GM19351 (cell line): ENCODE measurements around the gene ENGASE.
A peak's percentile ranks its signal among the peaks of the same experiment; 100 is the strongest.
"Not testable (repeated sequence)": the region's sequence is repeated elsewhere in the genome, so short reads cannot be mapped to it uniquely, and the experiment has no call there.

Source experiments
- ATAC-seq: cut with Tn5 transposase; IDR thresholded peaks from one replicate; pipeline ENCODE4 v1.9.1; 2021; ENCODE audit warnings: mild to moderate bottlenecking, moderate library complexity; ENCODE audit not compliant: unreplicated experiment

ENGASE gene, protein sequence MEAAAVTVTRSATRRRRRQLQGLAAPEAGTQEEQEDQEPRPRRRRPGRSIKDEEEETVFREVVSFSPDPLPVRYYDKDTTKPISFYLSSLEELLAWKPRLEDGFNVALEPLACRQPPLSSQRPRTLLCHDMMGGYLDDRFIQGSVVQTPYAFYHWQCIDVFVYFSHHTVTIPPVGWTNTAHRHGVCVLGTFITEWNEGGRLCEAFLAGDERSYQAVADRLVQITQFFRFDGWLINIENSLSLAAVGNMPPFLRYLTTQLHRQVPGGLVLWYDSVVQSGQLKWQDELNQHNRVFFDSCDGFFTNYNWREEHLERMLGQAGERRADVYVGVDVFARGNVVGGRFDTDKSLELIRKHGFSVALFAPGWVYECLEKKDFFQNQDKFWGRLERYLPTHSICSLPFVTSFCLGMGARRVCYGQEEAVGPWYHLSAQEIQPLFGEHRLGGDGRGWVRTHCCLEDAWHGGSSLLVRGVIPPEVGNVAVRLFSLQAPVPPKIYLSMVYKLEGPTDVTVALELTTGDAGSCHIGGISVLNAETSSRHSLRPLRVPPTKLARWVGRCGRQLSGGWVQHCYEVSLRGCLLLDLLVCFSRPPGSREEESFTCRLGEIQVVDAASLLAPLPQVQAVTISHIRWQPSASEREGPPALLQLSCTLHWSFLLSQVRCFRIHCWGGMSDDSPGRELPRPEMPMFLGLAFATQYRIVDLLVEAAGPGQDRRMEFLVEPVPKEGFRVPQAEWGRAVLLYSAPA

DNA sequence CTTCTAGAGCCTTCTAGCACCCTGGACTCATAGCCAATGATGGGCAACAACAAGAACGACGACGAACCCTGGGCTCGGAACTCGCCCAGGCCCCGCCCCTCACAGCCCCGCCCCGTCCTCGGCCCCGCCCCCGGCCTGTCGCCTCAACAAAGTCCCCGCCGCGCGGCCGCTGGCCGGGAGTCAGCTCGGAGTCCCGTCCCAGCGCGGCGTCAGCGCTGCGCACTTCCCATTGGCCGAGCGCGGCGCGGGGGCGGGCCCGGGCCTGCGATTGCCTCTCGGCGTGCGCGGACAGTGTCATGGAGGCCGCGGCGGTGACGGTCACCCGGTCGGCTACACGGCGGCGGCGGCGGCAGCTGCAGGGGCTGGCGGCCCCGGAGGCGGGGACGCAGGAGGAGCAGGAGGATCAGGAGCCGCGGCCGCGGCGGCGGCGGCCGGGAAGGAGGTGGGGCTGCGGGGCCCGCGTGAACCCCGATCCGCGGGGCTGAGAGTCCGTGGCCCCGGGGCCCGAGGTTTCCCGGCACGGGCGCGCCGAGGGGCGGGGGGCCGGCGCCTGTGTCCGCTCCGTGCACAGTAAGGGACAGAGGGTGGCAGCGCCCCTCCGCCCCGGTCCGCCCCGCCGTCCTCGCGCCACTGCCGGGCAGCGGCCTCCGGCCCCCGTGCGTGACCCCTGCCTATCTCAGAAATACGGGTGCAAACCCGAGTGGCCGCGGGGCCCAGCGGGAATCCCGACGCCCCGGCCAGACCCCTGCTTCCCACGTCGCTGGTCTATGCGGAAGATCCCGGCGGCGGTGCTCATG is at the start of gene ENGASE:
TSS of gene ENGASE (plus strand) at position 176 of the 797 bp plus-strand sequence. CDS start at position 297, 121 bp downstream.
- ATAC-seq: peak; percentile 87

DNA sequence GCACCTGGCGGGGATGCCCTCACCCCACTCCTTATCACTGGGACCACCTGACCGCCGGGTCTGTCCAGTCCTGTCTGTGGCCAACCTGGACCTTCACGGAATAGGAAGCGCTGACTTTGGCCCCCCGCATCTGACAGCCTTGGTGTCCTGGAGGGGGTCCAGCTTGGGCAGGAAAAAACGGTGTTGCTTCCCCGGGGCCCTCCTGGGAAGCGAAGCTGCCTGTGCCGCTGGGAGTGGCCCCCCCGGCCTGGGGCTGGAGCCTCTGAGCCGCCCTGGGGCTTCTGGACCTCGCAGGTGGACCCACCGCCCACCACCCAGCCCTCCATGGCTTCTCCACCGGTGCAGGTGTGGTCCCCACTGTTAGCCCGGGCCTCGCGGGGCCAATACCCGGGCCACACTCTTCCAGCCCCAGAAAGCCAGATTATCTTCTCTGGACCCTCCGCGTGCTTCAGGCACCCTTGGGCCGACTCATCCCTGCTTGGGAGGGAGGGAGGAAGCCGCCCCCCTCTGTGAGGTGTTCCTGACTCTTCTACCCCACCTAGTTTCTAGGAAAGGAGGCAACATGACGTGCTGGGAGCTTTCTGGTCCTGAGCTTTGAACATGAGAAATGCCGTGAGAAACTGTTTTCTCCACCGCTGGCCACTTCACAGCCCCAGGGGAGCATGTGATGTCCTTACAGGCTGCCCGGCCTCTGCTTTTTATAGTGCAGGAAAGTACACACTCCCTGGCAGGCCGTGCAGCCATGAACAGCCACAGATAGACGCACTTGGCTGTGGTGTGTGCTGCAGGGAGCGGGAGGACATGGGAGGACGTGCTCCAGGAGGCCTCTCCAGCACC is 49.5 kb upstream of the ENGASE start:
- no peak for ATAC-seq

DNA sequence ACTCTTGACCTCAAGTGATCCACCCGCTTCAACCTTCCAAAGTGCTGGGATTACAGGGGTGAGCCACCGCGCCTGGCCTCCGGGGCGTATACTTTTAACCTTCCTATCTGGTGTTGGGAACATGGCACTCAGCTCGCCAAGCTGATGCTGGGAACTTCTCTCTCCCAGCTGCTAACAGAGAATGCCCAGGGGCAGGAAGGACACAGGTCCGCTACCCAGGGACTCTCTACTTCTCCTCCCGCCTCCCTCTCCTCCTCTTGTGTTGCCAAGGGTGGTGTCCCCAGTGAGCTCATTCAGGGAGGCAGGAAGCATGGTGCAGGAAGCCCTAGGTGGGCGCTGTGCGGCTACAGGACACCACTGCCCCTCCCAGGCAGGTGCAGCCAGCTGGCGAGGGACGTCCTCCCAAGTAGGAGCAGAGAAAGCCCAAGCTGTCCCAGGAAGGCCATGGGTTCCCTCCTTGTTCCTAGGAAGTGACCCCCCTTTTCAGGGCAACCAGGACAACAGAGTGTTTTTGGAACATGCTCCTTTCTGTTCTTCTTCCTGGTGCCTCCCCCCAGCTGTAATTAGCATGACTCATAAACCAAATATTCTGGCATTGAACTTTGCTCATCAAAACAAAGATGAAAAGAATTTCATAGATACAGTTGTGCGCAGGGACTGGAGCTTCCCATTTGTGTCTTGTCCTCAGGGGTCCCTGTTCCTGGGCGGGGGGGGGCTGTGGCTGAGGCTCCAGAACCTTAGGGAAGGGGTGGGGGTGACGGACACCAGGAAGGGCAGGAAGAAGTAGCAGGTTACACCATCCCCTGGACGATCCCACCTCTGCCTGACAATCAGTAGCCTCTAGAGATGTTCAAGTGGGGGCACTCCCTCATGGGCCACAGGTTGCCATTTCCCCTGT is 48.0 kb upstream of the ENGASE start:
- no peak for ATAC-seq

DNA sequence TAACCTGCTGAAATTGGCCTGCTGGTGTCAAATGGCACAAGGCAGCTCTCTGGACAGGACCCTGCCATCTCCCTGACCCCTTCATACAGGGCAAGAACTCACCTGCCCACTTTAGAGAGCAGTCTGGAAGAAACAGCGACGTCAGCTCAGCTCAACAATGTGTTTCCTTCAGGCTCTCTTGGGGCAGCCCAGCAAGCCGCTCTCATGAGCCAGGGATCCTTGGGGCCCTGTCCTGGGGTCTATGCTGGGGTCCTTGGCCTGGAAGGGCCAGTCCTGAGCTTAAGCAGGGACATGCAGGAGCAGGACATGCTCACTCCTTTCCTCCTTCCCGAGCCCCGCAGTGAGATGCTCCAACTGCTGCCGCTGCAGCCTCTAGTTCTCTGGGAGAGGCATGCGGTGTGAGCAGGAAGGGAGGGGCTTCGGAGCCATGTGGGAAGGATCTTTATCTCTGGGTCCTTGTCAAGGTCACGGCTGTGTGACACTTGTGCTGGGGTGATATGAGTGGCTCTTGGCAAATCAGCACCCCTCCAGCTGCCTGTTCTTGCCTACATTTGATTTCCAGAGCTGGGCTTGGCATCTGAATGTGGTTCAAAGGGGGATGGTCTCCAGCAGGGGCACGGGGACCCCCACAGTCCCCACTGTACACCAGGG is 47.2 kb upstream of the ENGASE start:
- no peak for ATAC-seq

DNA sequence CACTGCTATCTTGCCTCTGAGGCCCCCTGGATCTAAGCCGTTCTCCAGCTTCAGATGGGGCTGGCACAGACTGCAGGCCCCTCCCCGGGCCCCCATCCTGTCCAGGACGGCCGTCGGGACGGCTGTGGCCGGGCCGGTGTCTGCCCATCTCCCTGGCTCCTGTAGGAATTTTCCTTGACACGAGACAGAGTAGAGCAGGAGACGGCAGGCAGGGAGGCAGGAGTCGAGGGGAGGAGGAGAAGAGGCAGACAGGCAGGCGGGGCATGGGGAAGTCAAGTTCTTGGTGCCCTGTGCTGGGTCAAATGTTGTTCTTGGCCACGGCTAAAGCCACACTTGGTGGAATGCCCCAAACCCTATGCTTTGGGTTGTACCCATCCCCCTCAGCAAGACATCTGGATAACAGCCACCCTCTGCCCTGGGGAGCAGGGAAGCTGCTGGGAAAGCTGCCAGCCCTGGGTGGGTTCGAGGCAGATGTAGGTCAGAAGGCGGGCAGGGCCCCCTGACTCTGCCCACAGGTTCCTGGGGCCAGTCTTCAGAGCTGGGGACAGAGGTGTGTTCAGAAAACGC is 46.6 kb upstream of the ENGASE start:
- no peak for ATAC-seq

DNA sequence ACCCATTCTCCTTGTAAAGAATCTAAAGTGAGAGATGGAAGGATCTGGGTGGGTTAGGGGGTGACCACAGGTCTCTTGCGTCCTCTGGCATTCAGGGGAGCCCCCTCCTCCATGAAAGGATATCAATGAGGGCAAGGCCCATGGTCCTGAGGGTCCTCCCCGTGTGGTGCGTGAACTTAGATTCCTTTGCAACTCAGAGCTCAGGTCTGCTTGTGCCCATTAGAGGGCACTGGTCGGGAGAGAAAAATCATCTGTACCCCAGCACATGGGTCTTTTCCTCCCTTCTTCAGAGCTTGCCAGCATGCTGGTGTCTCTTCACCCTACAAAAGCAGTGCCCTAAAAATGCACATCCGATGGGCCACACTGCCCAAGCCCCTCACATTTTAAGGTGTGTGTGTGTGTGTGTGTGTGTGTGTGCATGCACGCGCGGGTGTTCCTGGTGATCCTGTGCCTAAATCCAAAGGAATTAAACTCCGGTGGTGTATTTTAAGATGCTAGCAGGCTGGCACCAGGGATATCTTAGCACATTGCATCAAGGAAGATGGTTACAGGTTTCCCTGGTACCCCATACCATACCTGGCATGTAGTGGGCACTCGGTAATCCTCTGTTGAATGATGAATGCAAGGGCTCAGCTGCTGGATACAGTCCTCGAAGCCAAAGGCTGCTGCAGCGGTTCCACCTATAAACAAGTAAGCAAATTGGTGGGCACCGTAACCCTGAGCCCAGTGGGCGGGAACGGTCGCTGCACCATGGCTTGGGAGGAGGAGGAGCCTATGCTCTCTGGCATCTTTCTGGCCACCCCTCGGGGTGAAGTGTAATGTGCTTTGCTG is 45.9 kb upstream of the ENGASE start:
- no peak for ATAC-seq

DNA sequence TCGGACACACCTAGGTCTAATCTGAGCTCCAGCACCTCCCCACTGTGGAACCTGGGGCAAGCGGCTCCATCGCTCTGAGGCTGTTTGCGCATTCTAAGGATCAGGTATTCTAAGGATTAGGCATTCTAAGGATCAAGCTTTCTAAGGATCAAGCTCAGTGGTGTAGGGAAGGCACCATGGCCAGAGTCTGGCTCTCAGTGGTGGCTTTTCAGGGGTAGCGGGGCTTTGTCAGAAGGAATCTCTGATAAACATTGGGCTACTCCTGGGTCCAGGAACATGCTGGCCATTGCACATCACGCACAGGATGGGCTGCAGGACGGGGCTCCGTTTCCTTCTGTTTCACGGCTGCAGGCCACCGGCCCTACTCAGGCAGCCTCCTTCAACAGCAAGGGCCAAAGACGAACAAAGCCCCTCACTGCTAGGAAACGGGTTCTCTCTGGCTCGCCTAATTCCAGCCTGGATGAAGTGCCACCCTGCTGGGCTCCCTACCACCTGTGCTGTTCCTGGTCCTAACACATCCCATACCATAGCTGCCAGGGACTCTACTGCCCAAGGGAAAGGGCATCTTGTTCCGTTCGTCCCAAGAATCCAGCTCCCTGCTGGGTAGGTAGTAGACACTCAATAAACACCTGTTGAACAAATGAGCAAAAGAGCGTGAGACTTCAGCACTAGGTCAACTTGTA is 45.2 kb upstream of the ENGASE start:
- ATAC-seq: no peak

DNA sequence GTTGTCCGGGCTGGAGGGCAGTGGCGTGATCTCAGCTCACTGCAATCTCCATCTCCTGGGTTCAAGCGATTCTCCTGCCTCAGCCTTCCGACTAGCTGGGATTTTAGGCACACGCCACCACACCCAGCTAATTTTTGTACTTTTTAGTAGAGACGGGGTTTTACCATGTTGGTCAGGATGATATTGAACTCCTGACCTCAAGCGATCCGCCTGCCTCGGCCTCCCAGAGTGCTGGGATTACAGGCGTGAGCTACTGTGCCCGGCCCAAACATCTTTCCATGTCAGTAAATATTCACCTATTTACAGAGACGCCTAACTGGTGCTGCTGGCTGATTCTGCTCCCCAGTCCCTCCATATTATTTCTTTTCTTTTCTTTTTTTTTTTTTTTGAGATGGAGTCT is 44.0 kb upstream of the ENGASE start:
- not testable (repeated sequence) for ATAC-seq

DNA sequence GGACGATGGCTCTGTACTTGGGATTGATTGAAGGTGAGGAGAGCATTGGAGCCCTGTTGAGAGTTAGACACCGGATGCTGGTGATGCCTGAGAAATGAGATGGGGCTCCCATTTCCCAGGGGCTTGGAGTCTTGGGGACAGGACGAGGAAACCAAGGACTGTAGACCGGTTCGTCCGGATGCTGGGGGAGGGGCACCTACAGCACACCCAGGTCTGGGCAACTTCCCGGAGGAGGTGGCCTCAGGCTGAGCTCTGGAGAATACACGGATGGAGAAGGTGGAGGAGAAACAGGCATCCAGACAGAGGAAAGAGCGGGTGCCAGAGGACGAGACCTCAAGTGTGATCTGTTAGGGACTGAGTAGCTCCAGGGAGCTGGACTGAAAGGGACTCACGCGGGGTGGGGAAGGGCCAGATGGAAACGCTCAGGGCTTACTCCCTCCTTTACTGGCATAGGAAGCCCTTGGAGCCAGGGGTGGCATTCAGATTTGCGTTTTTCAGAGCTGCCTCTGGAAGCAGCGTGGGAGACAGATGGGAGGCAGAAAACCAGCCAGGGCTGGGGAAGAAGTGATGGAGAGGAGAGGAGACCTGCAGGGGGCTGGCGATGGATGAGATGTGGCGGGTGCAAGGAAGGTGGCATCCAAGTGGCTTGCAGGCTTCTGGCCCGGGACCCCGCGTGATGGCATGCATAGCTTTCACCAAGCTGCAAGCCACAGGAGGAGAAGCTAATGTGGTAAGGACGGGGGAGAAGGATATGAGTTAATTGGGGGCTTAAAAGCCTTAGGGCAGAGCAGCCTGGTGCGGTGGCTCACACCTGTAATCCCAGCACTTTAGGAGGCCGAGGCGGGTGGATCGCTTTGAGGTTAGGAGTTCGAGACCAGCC is 42.4 kb upstream of the ENGASE start:
- ATAC-seq: no peak

DNA sequence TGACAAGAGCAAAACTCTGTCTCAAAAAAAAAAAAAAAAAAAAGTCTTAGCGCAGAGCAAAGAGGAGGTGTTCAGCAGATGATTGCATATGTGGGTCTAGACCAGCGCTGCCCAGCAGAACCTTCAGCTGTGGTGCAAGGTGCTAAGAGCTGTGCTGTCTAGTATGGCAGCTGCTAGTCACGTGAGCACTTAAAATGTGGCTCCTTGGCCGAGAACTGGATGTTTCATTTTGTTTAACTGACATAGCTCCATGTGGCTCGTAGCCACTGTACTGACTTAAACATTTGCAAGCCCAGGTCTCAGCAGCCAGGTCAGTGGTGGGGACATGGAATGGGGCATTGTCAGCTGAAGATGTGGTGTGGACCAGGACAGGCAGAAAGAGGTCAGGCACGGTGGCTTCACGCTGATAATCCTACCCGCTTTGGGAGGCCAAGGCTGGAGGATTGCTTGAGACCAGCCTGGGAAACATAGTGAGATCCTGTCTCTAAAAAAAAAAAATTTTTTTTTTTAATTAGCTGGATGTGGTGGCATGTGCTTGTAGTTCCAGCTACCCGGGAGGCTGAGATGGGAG is 41.5 kb upstream of the ENGASE start:
- no peak for ATAC-seq

DNA sequence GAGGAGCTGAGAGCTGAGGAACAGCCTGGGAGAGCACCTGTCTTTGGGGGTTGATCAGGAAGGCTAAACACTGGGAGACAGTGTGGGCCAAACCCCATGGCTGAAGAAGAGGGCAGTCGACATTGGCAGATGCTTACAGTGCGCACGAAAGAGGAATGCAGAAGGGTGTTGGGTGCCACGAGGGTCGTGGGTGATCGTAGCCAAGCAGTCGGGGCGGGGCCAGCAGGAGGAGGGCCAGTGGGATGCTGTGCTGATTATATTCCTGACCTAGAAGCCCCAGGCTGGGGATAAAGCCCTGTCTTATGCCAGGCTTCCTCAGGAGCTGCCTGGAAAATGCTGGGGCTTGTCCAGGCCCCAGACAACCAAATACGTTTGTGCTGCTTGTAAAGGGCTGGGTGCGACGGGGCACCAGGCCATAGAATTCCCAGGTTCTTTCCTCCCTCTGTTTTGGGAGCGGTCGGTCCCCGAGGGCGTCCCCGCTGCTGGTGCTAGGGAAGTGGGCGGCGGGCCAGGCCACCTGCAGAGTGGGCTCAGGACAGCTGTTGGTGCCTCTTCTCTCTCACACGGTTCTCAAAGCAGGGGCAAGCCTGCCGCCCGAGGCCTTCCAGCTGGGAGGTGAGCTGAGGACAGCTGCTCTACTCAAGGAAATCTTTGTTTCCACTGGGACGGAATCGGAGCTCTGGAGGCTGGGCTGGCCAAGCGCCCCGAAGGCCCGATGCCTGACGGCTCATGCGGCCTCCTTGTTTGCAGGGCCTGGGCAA is 40.7 kb upstream of the ENGASE start:
- ATAC-seq: no peak

DNA sequence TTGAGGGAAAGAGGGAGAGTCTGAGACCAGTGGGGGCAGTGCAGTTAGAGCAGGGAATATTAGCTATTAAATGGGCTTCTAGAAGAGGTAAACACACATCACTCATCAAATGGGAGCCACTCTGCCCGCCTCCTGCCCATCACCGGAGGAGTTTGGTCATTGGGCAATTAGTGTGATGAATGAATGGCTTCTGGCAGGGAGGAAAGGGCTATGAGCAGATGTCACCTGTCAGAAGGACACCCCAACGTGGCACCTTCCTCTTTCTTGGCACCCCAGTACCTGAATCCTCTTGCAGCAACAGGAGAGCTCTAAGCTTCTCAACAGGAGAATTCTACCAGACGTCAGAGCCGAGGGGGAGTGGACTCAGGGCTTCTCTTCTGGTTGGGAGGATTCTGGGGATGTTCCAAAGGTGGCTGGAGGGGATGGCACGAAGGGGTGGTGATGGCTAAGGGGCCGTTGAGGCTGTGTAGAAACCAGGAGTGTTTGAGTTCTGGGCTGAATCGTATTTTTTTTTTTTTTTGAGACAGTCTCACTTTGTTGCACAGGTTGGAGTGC is 39.6 kb upstream of the ENGASE start:
- no peak for ATAC-seq

DNA sequence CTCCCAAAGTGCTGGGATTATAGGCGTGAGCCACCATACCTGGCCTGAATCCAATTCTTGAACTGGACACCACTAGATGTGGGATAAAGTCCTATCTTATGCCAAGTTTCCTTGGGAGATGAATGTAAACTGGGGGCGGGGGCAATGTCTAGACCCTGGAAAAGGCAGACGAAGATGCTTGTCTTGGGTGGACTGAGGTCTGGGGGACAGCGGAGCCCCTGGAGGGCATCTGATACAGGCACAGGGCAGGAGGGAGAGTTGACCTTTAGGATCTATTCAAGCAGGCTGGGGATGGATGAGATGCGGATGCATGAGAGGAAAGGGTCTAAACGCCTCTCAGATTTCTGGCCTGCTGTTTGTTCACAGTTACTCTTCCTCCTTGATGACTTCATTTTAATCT is 38.9 kb upstream of the ENGASE start:
- ATAC-seq: no peak

DNA sequence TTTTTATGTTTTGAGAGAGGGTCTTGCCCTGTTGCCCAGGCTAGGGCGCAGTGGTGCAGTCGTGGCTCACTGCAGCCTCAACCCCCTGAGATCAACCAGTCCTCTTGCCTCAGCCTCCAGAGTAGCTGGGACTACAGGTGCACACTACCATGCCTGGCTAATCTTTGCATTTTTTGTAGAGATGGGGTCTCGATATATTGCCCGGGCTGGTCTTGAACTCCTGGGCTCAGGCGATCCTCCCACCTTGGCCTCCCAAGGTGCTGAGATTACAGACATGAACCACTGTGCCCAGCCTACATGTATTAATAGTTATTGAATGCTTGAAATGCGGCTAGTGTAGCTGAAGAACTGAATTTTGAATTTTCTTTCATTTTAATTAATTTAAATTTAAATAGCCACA is 38.4 kb upstream of the ENGASE start:
- no peak for ATAC-seq

DNA sequence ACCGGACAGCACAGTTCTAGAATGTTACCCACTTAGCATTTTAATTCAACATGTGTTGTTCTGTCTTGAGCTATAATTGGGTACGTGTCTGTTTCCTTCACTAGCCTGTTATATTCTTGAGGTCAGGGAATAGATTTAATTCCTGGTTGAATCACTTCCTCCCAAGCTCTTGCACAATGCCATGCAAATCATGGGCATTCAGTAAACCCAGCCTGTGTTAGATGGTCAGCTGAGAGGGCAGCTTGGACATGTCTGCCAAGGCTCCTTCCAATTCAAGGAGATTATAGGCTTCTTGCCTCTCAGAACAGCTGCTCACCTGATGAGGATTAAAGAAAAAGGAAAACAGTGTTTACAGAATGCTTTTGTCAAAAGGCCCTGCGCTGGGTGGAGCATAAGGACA is 38.0 kb upstream of the ENGASE start:
- no peak for ATAC-seq
